ENCODE data around the gene KCP.
A peak's percentile ranks its signal among the peaks of the same experiment; 100 is the strongest.

The KCP gene

DNA sequence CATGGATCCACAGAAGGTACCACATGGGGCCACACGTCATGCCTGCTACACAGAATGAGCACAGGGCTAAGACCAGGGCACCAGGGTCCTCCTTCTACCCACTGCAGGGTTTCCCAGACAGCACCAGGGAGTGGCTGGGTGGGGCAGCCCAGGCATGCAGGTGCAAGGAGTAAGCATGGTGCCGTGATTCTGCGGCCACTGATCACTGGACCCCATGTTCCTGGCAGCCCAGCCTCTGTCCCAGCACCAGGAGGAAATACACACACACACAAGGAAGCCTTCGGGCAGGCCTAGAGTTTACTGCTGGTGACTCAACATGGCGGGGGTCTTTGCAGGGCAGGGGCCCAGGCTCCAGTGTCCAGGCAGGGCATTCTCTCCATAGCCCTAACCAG is 33.9 kb downstream of the KCP start:
- H3K4me1 Mint-ChIP-seq (ENCODE audit: low read depth) = no peaks in the 10 kb centered on the region
- no peak overlapping the region for H3K27ac Mint-ChIP-seq
- peaks cover 15% of the 10 kb centered on the region for H3K27me3 Mint-ChIP-seq
- intact Hi-C loops (cut with micrococcal nuclease) = no loop called here
- H3K9me3 Mint-ChIP-seq = no peaks in the 10 kb centered on the region
- no peaks in the 10 kb centered on the region for H3K36me3 Mint-ChIP-seq (ENCODE audit: low read depth)
- no peak overlapping the region for H3K4me3 Mint-ChIP-seq

- Mint-ChIP-seq H3K27ac (no peak overlapping the region), H3K36me3 (ENCODE audit: low read depth) (no peaks in the 10 kb centered on the region), H3K9me3 (no peaks in the 10 kb centered on the region), H3K4me1 (ENCODE audit: low read depth) (no peaks in the 10 kb centered on the region), H3K4me3 (no peak overlapping the region), H3K27me3 (peaks cover 15% of the 10 kb centered on the region)
- intact Hi-C loops (cut with micrococcal nuclease) = no loop called here
Measured at GRCh38 chr7:128876127-128876526, 34.4 kb downstream of the KCP start.

DNA sequence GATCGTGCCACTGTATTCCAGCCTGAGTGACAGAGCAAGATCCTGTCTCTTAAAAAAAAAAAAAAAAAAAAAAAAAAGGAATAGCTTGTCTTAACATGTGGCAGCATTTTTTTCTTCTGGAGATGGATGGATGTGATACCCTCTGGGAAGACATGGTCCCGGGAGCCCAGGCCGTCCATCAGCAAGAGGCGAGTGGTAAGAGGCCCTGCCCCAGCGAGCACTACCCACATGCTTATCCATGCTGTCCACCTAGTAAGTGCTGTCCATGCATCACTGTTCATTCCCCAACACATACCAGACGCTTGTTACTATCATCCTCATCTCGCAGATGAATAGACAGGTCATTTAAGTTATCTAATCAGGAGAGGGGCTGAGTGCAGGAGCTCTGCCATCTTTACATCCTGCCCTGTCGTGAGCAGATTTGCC is 35.0 kb downstream of the KCP start:
- Mint-ChIP-seq H3K36me3 (ENCODE audit: low read depth) (no peaks in the 10 kb centered on the region), H3K4me3 (no peak overlapping the region), H3K27me3 (peaks cover 21% of the 10 kb centered on the region), H3K4me1 (ENCODE audit: low read depth) (no peaks in the 10 kb centered on the region), H3K9me3 (no peaks in the 10 kb centered on the region), H3K27ac (no peak overlapping the region)
- intact Hi-C loops (cut with micrococcal nuclease) = no loop called here

- H3K4me1 Mint-ChIP-seq (ENCODE audit: low read depth) = peaks cover 6% of the 10 kb centered on the region
- no peak overlapping the region for H3K4me3 Mint-ChIP-seq
- peaks cover 27% of the 10 kb centered on the region for H3K27me3 Mint-ChIP-seq
- H3K9me3 Mint-ChIP-seq = no peaks in the 10 kb centered on the region
- H3K27ac Mint-ChIP-seq = no peak overlapping the region
- no peaks in the 10 kb centered on the region for H3K36me3 Mint-ChIP-seq (ENCODE audit: low read depth)
- intact Hi-C loops (cut with micrococcal nuclease) = no loop called here
Measured at GRCh38 chr7:128874140-128875031, 36.1 kb downstream of the KCP start.

GRCh38 chr7:128873234-128873633 is 37.3 kb downstream of the KCP start:
- H3K27me3 Mint-ChIP-seq = peaks cover 38% of the 10 kb centered on the region
- H3K4me3 Mint-ChIP-seq = no peak overlapping the region
- H3K4me1 Mint-ChIP-seq (ENCODE audit: low read depth) = peaks cover 15% of the 10 kb centered on the region
- intact Hi-C loops (cut with micrococcal nuclease) = no loop called here
- no peak overlapping the region for H3K27ac Mint-ChIP-seq
- no peaks in the 10 kb centered on the region for H3K36me3 Mint-ChIP-seq (ENCODE audit: low read depth)
- no peaks in the 10 kb centered on the region for H3K9me3 Mint-ChIP-seq

GRCh38 chr7:128872394-128872824 is 38.1 kb downstream of the KCP start:
- no peaks in the 10 kb centered on the region for H3K9me3 Mint-ChIP-seq
- no peaks in the 10 kb centered on the region for H3K36me3 Mint-ChIP-seq (ENCODE audit: low read depth)
- no peak overlapping the region for H3K27ac Mint-ChIP-seq
- intact Hi-C loops (cut with micrococcal nuclease) = no loop called here
- peaks cover 22% of the 10 kb centered on the region for H3K4me1 Mint-ChIP-seq (ENCODE audit: low read depth)
- peaks cover 42% of the 10 kb centered on the region for H3K27me3 Mint-ChIP-seq
- H3K4me3 Mint-ChIP-seq = no peak overlapping the region

DNA sequence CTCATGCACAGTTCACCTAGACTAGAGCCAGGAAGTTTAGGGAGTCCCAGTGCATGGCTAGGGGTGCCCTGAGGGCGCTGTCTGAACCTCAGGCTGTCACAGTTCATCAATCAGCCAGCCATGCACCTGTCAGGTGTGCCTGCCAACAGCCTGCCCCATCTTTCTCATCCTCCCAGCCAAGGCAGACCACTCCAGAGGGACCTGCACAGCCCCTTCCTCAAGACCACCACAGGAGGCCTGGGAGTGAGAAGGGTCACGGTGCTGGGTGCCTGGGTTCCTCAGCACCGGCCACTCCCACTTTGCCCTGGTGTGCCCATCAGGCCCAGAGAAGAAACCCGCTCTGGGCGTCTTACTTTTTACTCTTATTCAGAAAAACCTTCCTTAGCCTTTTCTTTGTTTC is 39.5 kb downstream of the KCP start:
- peaks cover 14% of the 10 kb centered on the region for H3K36me3 Mint-ChIP-seq (ENCODE audit: low read depth)
- H3K4me3 Mint-ChIP-seq = no peak overlapping the region
- peaks cover 35% of the 10 kb centered on the region for H3K4me1 Mint-ChIP-seq (ENCODE audit: low read depth)
- intact Hi-C loops (cut with micrococcal nuclease) = no loop called here
- H3K27ac Mint-ChIP-seq = no peak overlapping the region
- peaks cover 45% of the 10 kb centered on the region for H3K27me3 Mint-ChIP-seq
- no peaks in the 10 kb centered on the region for H3K9me3 Mint-ChIP-seq

GRCh38 chr7:128869944-128870285 is 40.6 kb downstream of the KCP start:
- intact Hi-C loops (cut with micrococcal nuclease) = loop anchor here (10.0 kb wide), 1 partner anchor 75 kb away; the partner anchor contains the start of gene CCDC136
- Mint-ChIP-seq H3K4me3 (peak overlapping the region; percentile 60), H3K36me3 (ENCODE audit: low read depth) (peaks cover 25% of the 10 kb centered on the region), H3K4me1 (ENCODE audit: low read depth) (peaks cover 46% of the 10 kb centered on the region), H3K27me3 (peaks cover 46% of the 10 kb centered on the region), H3K27ac (no peak overlapping the region), H3K9me3 (no peaks in the 10 kb centered on the region)

DNA sequence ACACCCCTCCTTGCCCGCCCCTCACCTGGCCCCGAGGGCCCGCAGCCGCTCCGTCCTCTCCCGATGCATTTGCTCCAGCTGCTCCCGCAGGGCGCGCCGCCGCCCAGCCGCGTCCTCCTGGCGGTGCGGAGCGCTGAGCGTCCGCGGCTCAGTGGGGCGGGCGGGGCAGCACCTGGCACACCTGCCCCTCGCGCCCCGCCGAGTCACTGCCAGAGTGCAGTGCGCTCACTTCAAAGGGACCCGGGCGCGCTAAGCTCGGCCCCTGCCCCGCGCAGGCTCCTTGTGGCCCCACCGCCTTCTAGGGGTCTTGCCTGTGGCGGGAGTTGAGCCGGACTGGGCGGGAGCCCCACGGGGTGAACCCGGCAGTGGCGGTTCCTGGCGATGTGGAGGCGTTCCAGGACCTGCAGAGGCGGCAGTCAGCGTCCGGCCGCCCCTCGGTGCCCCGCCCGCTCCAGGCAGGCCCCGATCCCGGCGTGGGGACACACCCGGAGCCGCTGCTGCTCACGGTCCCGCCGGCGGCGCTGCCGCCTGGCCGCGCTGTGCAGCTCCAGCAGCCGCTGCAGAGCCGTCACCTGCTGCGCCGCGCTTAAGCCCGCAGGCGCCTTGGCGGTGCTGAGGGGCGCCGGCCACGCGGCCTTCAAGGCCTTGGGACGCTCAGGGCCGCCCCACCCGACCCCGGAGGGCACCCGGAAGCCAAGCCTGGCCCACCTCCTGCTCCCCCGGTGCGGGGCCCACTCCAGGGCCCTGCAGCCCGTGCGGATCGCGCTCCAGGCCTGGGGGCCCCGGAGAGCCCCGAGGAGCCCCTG is 41.2 kb downstream of the KCP start:
- peaks cover 50% of the 10 kb centered on the region for H3K4me1 Mint-ChIP-seq (ENCODE audit: low read depth)
- intact Hi-C loops (cut with micrococcal nuclease) = loop anchor here (10.0 kb wide), 1 partner anchor 75 kb away; the partner anchor contains the start of gene CCDC136
- H3K27ac Mint-ChIP-seq = no peak overlapping the region
- H3K9me3 Mint-ChIP-seq = no peaks in the 10 kb centered on the region
- peaks cover 29% of the 10 kb centered on the region for H3K36me3 Mint-ChIP-seq (ENCODE audit: low read depth)
- H3K4me3 Mint-ChIP-seq = peak overlapping the region; percentile 66
- H3K27me3 Mint-ChIP-seq = peaks cover 46% of the 10 kb centered on the region

GRCh38 chr7:128868624-128869137 is 41.8 kb downstream of the KCP start:
- Mint-ChIP-seq H3K4me3 (peak overlapping the region; percentile 66), H3K36me3 (ENCODE audit: low read depth) (peaks cover 29% of the 10 kb centered on the region), H3K4me1 (ENCODE audit: low read depth) (peaks cover 53% of the 10 kb centered on the region), H3K9me3 (no peaks in the 10 kb centered on the region), H3K27me3 (peaks cover 46% of the 10 kb centered on the region), H3K27ac (no peak overlapping the region)
- intact Hi-C loops (cut with micrococcal nuclease) = loop anchor here (10.0 kb wide), 1 partner anchor 74 kb away; the partner anchor contains the start of gene CCDC136

DNA sequence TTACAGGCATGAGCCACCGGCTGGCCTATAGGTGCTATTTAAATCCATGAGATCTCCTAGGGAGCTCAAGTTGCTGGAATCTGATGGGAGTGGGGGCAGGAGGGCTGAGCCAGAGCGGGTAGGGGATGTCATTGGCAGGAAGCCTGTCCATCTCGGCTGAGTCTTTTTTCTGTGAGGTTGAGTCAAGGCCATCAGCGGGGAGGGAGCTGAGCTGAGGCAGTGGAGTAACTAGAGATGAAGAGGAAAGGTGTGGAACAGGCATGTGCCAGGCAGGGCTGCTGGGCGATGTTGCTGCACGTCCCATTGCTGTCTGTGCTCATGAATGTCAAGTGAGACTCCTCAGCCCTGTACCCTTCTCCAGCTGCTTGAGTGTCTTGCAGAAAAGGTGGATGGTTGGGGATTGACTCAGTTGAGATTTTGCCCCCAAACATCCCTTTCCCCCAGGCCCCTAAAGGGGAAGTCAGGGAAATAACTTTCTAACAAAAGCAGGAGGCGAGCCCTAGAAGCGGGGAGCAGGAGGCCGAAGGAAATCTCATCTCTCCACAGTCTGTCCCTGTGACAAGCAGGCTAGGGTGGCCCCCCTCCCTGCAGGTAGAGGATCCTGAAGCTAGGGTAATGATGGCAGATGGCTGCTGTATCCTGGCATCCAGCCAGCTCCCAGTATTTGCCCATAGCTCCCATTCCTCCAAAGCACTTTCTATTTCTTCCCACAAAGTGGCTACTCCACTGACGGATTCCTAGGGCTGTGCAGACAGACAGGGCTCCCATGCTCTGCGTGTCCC is 42.5 kb downstream of the KCP start:
- Mint-ChIP-seq H3K36me3 (ENCODE audit: low read depth) (peaks cover 31% of the 10 kb centered on the region), H3K4me3 (no peak overlapping the region), H3K27me3 (peaks cover 44% of the 10 kb centered on the region), H3K9me3 (no peaks in the 10 kb centered on the region), H3K4me1 (ENCODE audit: low read depth) (peaks cover 54% of the 10 kb centered on the region), H3K27ac (no peak overlapping the region)
- intact Hi-C loops (cut with micrococcal nuclease) = loop anchor here (10.0 kb wide), 1 partner anchor 73 kb away; the partner anchor contains the start of gene CCDC136

GRCh38 chr7:128867241-128867640 is 43.3 kb downstream of the KCP start:
- H3K36me3 Mint-ChIP-seq (ENCODE audit: low read depth) = peaks cover 38% of the 10 kb centered on the region
- H3K9me3 Mint-ChIP-seq = no peaks in the 10 kb centered on the region
- H3K27me3 Mint-ChIP-seq = peaks cover 40% of the 10 kb centered on the region
- H3K27ac Mint-ChIP-seq = no peak overlapping the region
- H3K4me1 Mint-ChIP-seq (ENCODE audit: low read depth) = peaks cover 60% of the 10 kb centered on the region
- no peak overlapping the region for H3K4me3 Mint-ChIP-seq
- intact Hi-C loops (cut with micrococcal nuclease) = loop anchor here (10.0 kb wide), 1 partner anchor 72 kb away; the partner anchor contains the start of gene CCDC136

Measured in dendritic cell treated with granulocyte-macrophage colony-stimulating factor and Interleukin-4, amounts not matched to agents 40 ng/mL and 50 ng/mL, for 4 days (primary cell).